ENCODE measurements around the gene STARD5. TPM values are rescaled to one million over a fixed set of nuclear protein-coding genes. Genes with fewer than 3 reads are reported as not detected.

Gene STARD5
- total and polyA plus RNA-seq, 7 donors = 0.66 to 26.1 (median 6.4) TPM

DNA sequence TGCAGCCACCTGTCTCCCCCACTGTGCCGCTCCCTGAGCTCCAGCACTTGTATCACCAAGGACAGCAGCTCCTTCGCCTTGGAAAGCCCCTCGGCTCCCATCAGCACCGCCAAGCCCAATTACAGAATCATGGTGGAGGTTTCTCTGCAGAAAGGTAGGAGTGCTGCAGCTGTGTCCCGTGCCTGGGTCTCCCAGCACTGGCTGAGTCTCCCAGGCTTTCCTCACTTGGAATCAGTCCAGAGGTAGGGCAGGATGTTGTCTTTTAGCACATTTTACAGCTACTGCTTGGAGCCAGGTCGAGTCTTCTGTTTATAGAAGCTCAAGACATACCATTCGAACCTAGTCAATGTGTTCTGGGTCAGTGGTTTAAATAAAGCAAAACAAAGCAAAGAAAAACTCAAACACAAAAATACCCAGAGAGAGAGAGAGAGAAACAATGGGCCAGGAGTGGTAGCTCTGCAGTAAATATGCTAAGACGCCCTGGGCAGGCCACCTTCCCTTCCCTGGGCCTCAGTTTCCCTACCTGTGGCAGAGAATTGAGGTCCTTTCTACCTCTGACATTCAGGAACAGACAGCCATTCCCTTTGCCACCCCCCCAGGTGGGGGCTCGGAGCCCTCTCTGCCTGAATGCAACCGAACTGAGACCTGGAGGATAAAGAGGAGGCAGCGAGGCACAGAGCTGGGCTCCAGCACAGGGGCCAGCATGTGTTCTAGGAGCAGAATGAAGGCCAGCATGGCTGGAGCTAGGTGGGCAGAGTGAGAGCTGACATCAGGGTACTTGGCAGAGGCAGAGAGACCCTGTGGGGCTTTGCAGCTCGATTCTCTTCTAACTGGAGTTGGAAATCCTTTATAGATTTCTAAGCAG, 44.1 kb downstream of the STARD5 start:
- Histone ChIP-seq H3K27me3 (no peaks in the 10 kb centered on the region), H3K9me3 (peaks cover 0 to 4% (median 0%) of the 10 kb centered on the region in 4 donors), H3K27ac (no peak overlapping the region), H3K4me3 (no peak overlapping the region), H3K4me1 (peaks cover 0 to 22% (median 14%) of the 10 kb centered on the region in 4 donors), H3K36me3 (no peaks in the 10 kb centered on the region)
- 62 to 82% methylated on average over 12 of the region's 12 CpGs for WGBS, 2 donors
- TF ChIP-seq CTCF (IDR thresholded peaks at IDR 0.05) = no peak
- no peak for TF ChIP-seq POLR2AphosphoS5 (IDR thresholded peaks at IDR 0.05)
- no peak for TF ChIP-seq EP300 (IDR thresholded peaks at IDR 0.05)
- TF ChIP-seq POLR2A (IDR thresholded peaks at IDR 0.05) = no peak
- no peak for DNase-seq
- intact Hi-C loops (cut with DNase I) = loop anchor here (5.0 to 10.0 kb wide), 2 partner anchors 57 to 915 kb away; no protein-coding TSS in a partner anchor

DNA sequence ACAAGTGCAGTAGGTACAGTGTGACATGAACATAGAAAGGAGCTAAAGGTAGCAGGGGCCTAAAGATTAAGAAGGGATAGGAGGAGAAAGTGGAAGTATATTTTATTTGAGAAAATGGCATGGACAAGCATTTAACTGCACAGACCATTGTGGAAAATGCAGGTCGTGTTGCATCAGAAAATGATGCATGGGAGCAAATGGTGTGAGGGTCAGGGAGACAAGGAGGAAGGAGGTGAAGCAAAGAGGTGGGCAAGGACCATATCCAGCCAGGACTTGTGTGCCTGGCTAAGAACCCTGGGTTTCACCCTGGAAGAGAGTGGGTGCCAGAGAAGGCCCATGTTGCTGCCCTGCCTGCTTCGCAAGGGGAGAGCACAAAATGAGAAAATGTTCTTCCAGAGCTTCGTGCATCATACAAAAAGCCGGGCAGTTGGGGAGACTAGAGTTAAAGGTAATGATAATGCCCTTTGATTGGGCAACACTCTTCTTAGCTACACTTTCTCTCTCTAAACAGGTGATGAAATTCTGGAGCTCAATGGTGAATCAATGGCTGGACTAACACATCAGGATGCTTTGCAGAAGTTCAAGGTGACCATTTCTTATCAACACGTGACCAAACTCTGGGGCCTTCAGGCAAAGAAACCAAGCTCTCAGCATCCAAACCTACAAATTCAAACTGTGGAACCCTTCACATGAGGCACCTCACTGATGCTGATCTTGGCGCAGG, 45.5 kb downstream of the STARD5 start:
- H3K4me3 ChIP-seq = no peak overlapping the region
- peaks cover 0 to 4% (median 0%) of the 10 kb centered on the region in 4 donors for H3K9me3 ChIP-seq
- peaks cover 0 to 25% (median 16%) of the 10 kb centered on the region in 4 donors for H3K4me1 ChIP-seq
- no peaks in the 10 kb centered on the region for H3K36me3 ChIP-seq
- H3K27me3 ChIP-seq = no peaks in the 10 kb centered on the region
- DNase-seq = no peak
- intact Hi-C loops (cut with DNase I) = loop anchor here (5.0 to 10.0 kb wide), 2 partner anchors 59 to 916 kb away; no protein-coding TSS in a partner anchor
- WGBS, 2 donors = 96% methylated on average over 6 of the region's 6 CpGs
- TF ChIP-seq EP300 (IDR thresholded peaks at IDR 0.05) (no peak), POLR2A (IDR thresholded peaks at IDR 0.05) (no peak), POLR2AphosphoS5 (IDR thresholded peaks at IDR 0.05) (no peak)
- no peak overlapping the region for H3K27ac ChIP-seq

- H3K36me3 ChIP-seq = no peaks in the 10 kb centered on the region
- 94 to 95% methylated on average over 2 of the region's 2 CpGs for WGBS, 2 donors
- no peak overlapping the region for H3K4me3 ChIP-seq
- peaks cover 0 to 4% (median 0%) of the 10 kb centered on the region in 4 donors for H3K9me3 ChIP-seq
- TF ChIP-seq POLR2A (IDR thresholded peaks at IDR 0.05) = no peak
- no peak for TF ChIP-seq CTCF (IDR thresholded peaks at IDR 0.05)
- TF ChIP-seq EP300 (IDR thresholded peaks at IDR 0.05) = no peak
- no peak for TF ChIP-seq POLR2AphosphoS5 (IDR thresholded peaks at IDR 0.05)
- no peaks in the 10 kb centered on the region for H3K27me3 ChIP-seq
- intact Hi-C loops (cut with DNase I) = loop anchor here (5.0 to 10.0 kb wide), 2 partner anchors 59 to 917 kb away; no protein-coding TSS in a partner anchor
- DNase-seq = no peak
- H3K27ac ChIP-seq = no peak overlapping the region
- peaks cover 0 to 25% (median 16%) of the 10 kb centered on the region in 4 donors for H3K4me1 ChIP-seq
These were observed 46.1 kb downstream of the STARD5 start for GRCh38 chr15:81277851-81278250.

DNA sequence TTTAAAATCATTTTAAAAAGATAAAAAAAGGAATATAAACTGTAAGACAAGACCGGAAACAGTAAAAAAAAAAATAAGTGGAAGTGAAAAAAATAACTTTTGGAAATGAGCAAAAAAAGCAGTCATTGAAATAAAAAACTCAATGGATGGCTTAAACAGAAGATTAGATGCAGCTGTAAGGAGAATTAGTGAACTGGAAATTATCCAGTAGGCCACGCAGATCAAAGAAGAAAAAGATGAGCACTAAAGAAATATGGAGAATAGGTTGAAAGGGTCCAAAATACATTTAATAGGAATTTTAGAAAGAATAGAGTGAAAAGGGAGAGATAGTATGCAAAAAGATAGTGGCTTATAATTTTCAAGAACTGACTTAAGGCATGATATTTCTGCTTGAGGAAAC, 47.0 kb downstream of the STARD5 start:
- peaks cover 0 to 4% (median 0%) of the 10 kb centered on the region in 4 donors for H3K9me3 ChIP-seq
- intact Hi-C loops (cut with DNase I) = loop anchor here (5.0 to 10.0 kb wide), 2 partner anchors 60 to 918 kb away; no protein-coding TSS in a partner anchor
- TF ChIP-seq POLR2AphosphoS5 (IDR thresholded peaks at IDR 0.05) = no peak
- TF ChIP-seq POLR2A (IDR thresholded peaks at IDR 0.05) = no peak
- no peak for TF ChIP-seq EP300 (IDR thresholded peaks at IDR 0.05)
- H3K27ac ChIP-seq = no peak overlapping the region
- no peak for DNase-seq
- 96 to 98% methylated on average over 2 of the region's 2 CpGs for WGBS, 2 donors
- H3K4me1 ChIP-seq = peaks cover 0 to 25% (median 16%) of the 10 kb centered on the region in 4 donors
- no peaks in the 10 kb centered on the region for H3K36me3 ChIP-seq
- H3K27me3 ChIP-seq = no peaks in the 10 kb centered on the region
- H3K4me3 ChIP-seq = no peak overlapping the region

DNA sequence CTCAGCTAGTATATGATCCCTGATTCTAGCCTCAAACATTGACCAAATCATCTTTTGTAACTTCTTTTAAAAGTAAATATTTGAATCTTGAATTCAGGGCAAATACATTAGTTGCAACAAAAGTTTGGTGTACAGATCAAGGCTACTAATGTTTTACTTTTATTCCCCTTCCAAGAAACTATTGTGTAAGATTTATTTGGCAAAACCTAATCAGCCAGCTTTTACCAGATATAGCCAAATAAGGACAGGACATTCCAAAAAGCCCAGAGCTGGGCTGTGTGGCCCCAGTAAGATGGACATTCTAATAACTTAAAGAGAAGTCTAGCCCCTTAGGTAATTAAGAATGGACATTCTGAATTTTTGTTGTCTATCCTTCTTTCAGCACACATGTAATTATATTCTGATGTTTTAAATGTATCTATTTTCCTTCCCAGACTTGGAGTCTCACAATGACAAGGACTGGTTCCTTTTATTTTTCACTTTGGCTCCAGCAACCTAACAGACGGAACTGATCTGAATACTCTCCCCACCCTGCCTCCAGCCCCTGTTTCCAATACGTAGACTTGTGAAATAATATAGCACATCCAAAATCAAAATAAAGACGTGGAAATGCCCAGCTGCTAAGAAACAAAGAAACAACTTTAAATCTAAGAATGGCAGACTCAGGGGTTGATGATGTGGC, 48.1 kb downstream of the STARD5 start:
- H3K27ac ChIP-seq = peak overlapping the region; percentile 25 to 51 (median 42)
- intact Hi-C loops (cut with DNase I) = loop anchor here (1.0 to 10.0 kb wide), 3 partner anchors 61 to 919 kb away; no protein-coding TSS in a partner anchor

More for the DNA sequence above, 48.1 kb downstream of the STARD5 start:
- DNase-seq = no peak
- peaks cover 0 to 24% (median 16%) of the 10 kb centered on the region in 4 donors for H3K4me1 ChIP-seq
- peaks cover 0 to 4% (median 0%) of the 10 kb centered on the region in 4 donors for H3K9me3 ChIP-seq
- TF ChIP-seq POLR2A (IDR thresholded peaks at IDR 0.05) (no peak), POLR2AphosphoS5 (IDR thresholded peaks at IDR 0.05) (peak in 1 of 4 donors; percentile 24)
- H3K4me3 ChIP-seq = no peak overlapping the region
- H3K36me3 ChIP-seq = no peaks in the 10 kb centered on the region
- no peaks in the 10 kb centered on the region for H3K27me3 ChIP-seq
- 74 to 89% methylated on average over 3 of the region's 3 CpGs for WGBS, 2 donors
